Tibial artery (tissue), 4 donors: ENCODE measurements around the gene VENTX.

Experiments used
- DNase-seq, 2 donors: peaks; one replicate each; pipeline ENCODE4 v3.0.0-alpha.2; 2019
- H3K27ac ChIP-seq, 2 donors: fragments of 200-600 bp; sonication (generic) in 1 of 2; 1 replicate in 1 of 2; 2 replicates in 1 of 2; pipeline ENCODE4 v1.5.1; 2018 to 2019; ENCODE audit warnings: mild to moderate bottlenecking in 1 of 2
- H3K27me3 ChIP-seq, 2 donors: fragments of 200-600 bp; sonication (generic) in 1 of 2; one replicate each; pipeline versions ENCODE4 v1.5.1 to v1.6.0; 2016 to 2019
- H3K36me3 ChIP-seq, 3 donors: fragments of 200-600 bp; sonication (generic) in 2 of 3; one replicate each; pipeline ENCODE4 v1.5.1; 2016 to 2019; ENCODE audit warnings: mild to moderate bottlenecking in 2 of 3
- H3K4me1 ChIP-seq, 4 donors: fragments of 200-600 bp; sonication (generic) in 2 of 4; 1 replicate in 3 of 4; 2 replicates in 1 of 4; pipeline ENCODE4 v1.5.1; 2016 to 2019
- H3K4me3 ChIP-seq, 2 donors: fragments of 200-600 bp; sonication (generic) in 1 of 2; 1 replicate in 1 of 2; 2 replicates in 1 of 2; pipeline ENCODE4 v1.5.1; 2018 to 2019; ENCODE audit warnings: mild to moderate bottlenecking in 2 of 2
- H3K9me3 ChIP-seq, 3 donors: fragments of 200-600 bp; sonication (generic) in 1 of 3; one replicate each; pipeline ENCODE4 v1.5.1; 2016 to 2019
- intact Hi-C: fragments of 100-400 bp; cut with DNase I; formaldehyde crosslinking; loops from one replicate; pipeline ENCODE4 v1.15.0; 2023; ENCODE audit warnings: low total_unique reads
- TF ChIP-seq, protein P1 (sequence below), 2 experiments: fragments of 200-600 bp in 1 of 2; fragments of 450-650 bp in 1 of 2; IDR thresholded peaks; one replicate each; pipeline ENCODE4 v1.5.1; 2017 to 2019; ENCODE audit warnings: antibody characterized with exemption in 2 of 2, mild to moderate bottlenecking in 1 of 2, moderate library complexity in 1 of 2

The VENTX gene

GRCh38 chr10:133283931-133284330 lies 46.3 kb downstream of the VENTX start:
- Histone ChIP-seq H3K4me3 (no peak overlapping the region), H3K27me3 (no peaks in the 10 kb centered on the region), H3K4me1 (peaks cover 0 to 2% (median 0%) of the 10 kb centered on the region in 4 donors), H3K36me3 (peaks cover 87 to 100% (median 91%) of the 10 kb centered on the region in 3 donors), H3K27ac (no peak overlapping the region), H3K9me3 (no peaks in the 10 kb centered on the region)
- intact Hi-C loops, result no loop called here
- DNase-seq, result no peak
- TF ChIP-seq, protein P1, sequence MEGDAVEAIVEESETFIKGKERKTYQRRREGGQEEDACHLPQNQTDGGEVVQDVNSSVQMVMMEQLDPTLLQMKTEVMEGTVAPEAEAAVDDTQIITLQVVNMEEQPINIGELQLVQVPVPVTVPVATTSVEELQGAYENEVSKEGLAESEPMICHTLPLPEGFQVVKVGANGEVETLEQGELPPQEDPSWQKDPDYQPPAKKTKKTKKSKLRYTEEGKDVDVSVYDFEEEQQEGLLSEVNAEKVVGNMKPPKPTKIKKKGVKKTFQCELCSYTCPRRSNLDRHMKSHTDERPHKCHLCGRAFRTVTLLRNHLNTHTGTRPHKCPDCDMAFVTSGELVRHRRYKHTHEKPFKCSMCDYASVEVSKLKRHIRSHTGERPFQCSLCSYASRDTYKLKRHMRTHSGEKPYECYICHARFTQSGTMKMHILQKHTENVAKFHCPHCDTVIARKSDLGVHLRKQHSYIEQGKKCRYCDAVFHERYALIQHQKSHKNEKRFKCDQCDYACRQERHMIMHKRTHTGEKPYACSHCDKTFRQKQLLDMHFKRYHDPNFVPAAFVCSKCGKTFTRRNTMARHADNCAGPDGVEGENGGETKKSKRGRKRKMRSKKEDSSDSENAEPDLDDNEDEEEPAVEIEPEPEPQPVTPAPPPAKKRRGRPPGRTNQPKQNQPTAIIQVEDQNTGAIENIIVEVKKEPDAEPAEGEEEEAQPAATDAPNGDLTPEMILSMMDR (IDR thresholded peaks at IDR 0.05), result no peak

- TF ChIP-seq, protein P1 (IDR thresholded peaks at IDR 0.05), result no peak
- intact Hi-C loops, result no loop called here
- Histone ChIP-seq H3K27ac (no peak overlapping the region), H3K36me3 (peaks cover 88 to 100% (median 91%) of the 10 kb centered on the region in 3 donors), H3K9me3 (no peaks in the 10 kb centered on the region), H3K4me3 (no peak overlapping the region), H3K27me3 (no peaks in the 10 kb centered on the region), H3K4me1 (no peaks in the 10 kb centered on the region)
- no peak for DNase-seq
These were observed 47.6 kb downstream of the VENTX start for GRCh38 chr10:133285217-133285616.

DNA sequence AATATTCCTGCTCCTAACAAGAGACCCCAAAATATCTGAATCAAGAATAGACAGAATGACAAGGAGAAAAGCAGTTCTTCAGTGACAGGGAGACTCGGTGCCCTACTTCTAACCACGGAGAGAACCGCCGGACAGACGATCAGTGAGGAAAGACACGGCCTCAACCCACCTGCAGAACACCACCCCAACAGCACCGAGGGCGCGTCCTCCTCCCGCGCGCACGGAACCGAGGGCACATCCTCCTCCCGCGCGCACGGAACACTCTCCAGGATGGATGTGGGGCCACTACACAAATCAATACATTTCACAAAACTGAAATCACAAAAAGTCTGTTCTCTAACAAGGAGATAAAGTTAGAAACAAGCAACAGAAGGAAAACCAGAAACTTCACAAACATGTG lies 48.7 kb downstream of the VENTX start:
- TF ChIP-seq, protein P1 (IDR thresholded peaks at IDR 0.05), result no peak
- H3K36me3 ChIP-seq, result peaks cover 89 to 97% (median 89%) of the 10 kb centered on the region in 3 donors
- no peak for DNase-seq
- H3K4me1 ChIP-seq, result no peaks in the 10 kb centered on the region
- no peaks in the 10 kb centered on the region for H3K27me3 ChIP-seq
- no peaks in the 10 kb centered on the region for H3K9me3 ChIP-seq
- no peak overlapping the region for H3K27ac ChIP-seq
- H3K4me3 ChIP-seq, result no peak overlapping the region
- intact Hi-C loops, result no loop called here

DNA sequence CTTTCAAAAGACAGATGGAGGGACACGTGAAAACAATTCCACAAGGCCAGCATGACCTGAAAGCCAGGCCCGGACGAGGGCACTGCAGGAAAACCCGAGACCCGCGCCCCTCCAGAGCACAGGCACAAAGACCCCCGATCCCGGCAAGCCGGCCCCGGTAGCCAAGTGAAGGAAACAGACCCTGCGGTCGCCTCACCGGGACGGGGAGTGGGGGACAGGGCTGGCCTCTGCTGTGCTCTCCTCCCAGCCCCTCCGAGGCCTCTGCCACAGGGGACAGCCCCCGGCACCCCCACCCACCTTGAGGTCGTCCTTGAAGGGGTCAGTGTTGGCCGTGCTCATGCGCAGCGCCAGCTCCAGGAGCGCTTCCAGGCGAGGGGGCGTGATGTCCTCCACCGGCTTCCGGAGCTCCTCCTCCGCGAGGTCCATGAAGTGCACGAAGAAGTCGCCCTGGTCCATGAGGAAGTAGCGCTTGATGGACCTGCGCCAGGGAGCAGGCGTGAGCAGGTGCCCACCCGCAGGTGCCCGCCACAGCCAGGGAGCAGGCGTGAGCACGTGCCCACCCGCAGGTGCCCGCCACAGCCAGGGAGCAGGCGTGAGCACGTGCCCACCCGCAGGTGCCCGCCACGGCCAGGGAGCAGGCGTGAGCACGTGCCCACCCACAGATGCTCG lies 50.3 kb downstream of the VENTX start:
- DNase-seq, result no peak
- intact Hi-C loops, result no loop called here
- no peak overlapping the region for H3K4me3 ChIP-seq
- no peaks in the 10 kb centered on the region for H3K27me3 ChIP-seq
- H3K36me3 ChIP-seq, result peaks cover 80 to 89% (median 81%) of the 10 kb centered on the region in 3 donors
- H3K4me1 ChIP-seq, result no peaks in the 10 kb centered on the region
- TF ChIP-seq, protein P1 (IDR thresholded peaks at IDR 0.05), result no peak
- no peaks in the 10 kb centered on the region for H3K9me3 ChIP-seq
- no peak overlapping the region for H3K27ac ChIP-seq

GRCh38 chr10:133289761-133290160 lies 52.1 kb downstream of the VENTX start:
- TF ChIP-seq, protein P1 (IDR thresholded peaks at IDR 0.05), result no peak
- H3K9me3 ChIP-seq, result no peaks in the 10 kb centered on the region
- DNase-seq, result no peak
- H3K27me3 ChIP-seq, result no peaks in the 10 kb centered on the region
- intact Hi-C loops, result no loop called here
- no peaks in the 10 kb centered on the region for H3K4me1 ChIP-seq
- H3K27ac ChIP-seq, result no peak overlapping the region
- H3K4me3 ChIP-seq, result no peak overlapping the region
- H3K36me3 ChIP-seq, result peaks cover 80 to 89% (median 81%) of the 10 kb centered on the region in 3 donors
